ENCODE results near the gene HSPH1.

The HSPH1 gene

DNA sequence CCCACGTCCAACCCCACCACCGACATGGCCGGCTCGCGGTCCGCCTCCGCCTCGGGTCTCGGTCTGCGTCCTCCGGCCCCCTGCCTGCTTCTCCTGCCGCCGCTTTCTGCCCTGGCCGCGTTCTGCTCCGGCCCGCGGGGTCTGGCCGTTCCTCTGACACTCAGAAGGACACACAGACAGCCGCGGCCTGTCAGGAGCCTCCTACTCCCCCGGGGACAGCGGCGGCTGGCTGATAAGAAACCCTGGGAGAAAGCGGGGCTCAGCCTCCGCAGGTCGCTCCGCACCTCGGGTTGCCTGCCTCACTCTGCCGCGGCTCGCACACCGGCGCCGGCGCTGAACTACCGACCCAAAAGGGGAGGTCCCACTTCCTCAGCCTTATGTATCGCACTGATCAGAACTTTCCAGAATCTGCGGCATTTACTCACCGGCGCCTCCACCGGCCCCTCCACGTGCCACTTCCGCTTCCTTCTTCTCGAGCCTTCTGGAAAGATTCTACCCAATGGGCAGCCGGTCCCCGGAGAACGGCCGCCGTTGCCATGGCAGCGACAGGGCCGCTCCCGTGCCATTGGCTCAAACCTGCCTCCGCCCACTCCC lies at the start of gene HSPH1:
TSS of gene HSPH1 (minus strand) at position 348 of the 594 bp plus-strand sequence. CDS start at position 26, 322 bp downstream.
- TF ChIP-seq Cebpa-rat (IDR thresholded peaks at IDR 0.05), result no peak
- no peaks in the 10 kb centered on the region for H3K9me3 ChIP-seq
- peaks cover 36% of the 10 kb centered on the region for H4K20me1 ChIP-seq
- H3K4me3 ChIP-seq, result peak within 1 kb of the TSS; percentile 91
- H3K9ac ChIP-seq, result peak within 1 kb of the TSS; percentile 90
- peak within 1 kb of the TSS; percentile 85 for H3K27ac ChIP-seq
- H3K4me1 ChIP-seq, result peaks cover 30% of the 10 kb centered on the region
- H3K36me3 ChIP-seq, result peaks cover 9% of the 10 kb centered on the region
- peak within 1 kb of the TSS; percentile 82 for H3K4me2 ChIP-seq
- H3K27me3 ChIP-seq, result no peaks in the 10 kb centered on the region

DNA sequence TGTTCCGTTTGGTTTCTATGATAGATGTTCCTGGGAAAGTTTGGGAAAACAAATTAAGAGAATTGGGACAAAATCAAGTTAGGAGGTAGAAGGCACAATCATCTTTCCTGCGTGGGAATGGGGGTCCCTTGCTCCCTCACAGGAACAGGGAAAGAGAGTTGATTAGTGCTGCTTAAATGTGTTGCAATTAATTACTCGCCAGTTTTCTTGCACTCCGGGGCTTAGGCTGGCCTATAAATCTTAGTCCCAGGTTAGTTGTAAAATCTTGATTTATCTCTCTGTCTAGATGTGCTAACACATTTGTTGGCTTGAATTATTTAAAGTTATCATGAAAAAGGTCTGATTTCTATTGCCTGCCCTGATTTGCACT lies 48.1 kb upstream of the HSPH1 start:
- no peaks in the 10 kb centered on the region for H4K20me1 ChIP-seq
- H3K4me2 ChIP-seq, result peak overlapping the region; percentile 80
- peak overlapping the region; percentile 46; the same call in 1 of the 2 replicates for H3K27ac ChIP-seq
- H3K9ac ChIP-seq, result peak overlapping the region; percentile 25; the same call in 1 of the 2 replicates
- no peak overlapping the region for H3K4me3 ChIP-seq
- H3K4me1 ChIP-seq, result peaks cover 27% of the 10 kb centered on the region
- no peaks in the 10 kb centered on the region for H3K9me3 ChIP-seq
- no peaks in the 10 kb centered on the region for H3K27me3 ChIP-seq
- TF ChIP-seq Cebpa-rat (IDR thresholded peaks at IDR 0.05), result no peak
- H3K36me3 ChIP-seq, result no peaks in the 10 kb centered on the region

DNA sequence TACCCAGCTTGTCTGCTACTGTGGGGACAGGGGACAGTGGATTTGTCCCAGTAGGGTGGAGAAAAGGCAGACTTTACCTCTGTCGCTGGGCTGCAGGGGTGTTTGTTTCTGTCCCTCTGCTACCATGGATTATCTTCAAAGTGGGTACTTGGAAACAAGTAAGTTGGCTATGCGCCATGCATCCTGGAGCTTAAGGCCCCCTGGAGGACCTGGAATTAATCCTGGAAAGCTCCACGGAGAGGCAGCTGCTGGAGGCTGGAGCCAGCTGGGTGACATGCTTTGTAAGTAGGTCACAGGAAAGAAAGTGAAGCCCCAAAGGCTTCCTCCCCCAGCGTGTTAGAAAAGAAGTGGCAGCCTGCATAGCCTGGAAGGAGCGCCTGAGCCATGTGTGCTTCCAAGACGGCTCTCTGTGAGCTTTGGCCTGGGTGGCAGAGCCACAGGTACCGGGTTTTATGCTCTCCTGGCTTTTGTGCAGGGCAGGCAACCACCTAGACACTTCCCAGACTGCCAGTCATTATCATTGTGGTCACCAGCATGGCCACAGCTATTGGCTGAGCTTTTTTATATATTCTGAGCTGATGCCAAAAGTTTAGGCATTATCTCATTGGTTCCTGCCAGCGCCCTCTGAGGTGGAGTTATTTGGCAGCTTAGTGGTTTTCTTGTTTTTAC lies 47.6 kb upstream of the HSPH1 start:
- Histone ChIP-seq H3K4me2 (peak overlapping the region; percentile 80), H3K4me3 (no peak overlapping the region), H3K27ac (peak overlapping the region; percentile 46; the same call in 1 of the 2 replicates), H4K20me1 (no peaks in the 10 kb centered on the region), H3K36me3 (no peaks in the 10 kb centered on the region), H3K27me3 (no peaks in the 10 kb centered on the region), H3K4me1 (peaks cover 25% of the 10 kb centered on the region), H3K9me3 (no peaks in the 10 kb centered on the region), H3K9ac (peak overlapping the region; percentile 25; the same call in 1 of the 2 replicates)
- TF ChIP-seq Cebpa-rat (IDR thresholded peaks at IDR 0.05), result no peak

DNA sequence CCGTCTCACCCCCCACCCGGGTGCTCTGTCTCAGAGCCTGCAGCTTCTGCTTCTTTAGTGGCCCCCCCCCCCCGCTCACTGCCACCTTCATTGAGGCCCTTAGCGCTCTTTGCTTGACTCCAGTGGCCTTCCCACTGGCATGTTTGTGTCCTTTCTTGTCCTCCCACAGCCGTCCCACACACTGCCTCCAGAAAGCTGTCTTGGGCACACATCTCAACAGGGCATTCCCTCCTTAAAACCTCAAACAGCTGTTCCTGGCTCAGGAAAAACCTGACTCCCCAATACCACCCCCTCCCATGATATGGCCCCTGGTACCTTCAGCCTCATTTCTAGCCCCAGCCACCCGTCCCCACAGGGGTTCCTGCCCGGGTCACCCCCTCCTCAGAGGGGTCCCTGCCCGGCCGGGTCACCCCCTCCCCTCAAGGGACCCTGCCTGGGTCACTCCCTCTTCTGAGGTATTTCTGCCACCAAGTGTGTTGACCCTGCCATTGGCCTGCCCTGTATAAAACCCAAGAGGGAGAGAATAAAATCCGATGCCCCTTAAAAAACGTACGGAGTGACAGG lies 46.9 kb upstream of the HSPH1 start:
- no peak for TF ChIP-seq Cebpa-rat (IDR thresholded peaks at IDR 0.05)
- Histone ChIP-seq H3K4me1 (peaks cover 21% of the 10 kb centered on the region), H3K36me3 (no peaks in the 10 kb centered on the region), H3K27me3 (no peaks in the 10 kb centered on the region), H3K9ac (0 out of 2 replicates have a peak overlapping the region, but pooled peaks have one; percentile 25), H4K20me1 (no peaks in the 10 kb centered on the region), H3K4me2 (peak overlapping the region; percentile 80), H3K9me3 (no peaks in the 10 kb centered on the region), H3K27ac (0 out of 2 replicates have a peak overlapping the region, but pooled peaks have one; percentile 46), H3K4me3 (no peak overlapping the region)

DNA sequence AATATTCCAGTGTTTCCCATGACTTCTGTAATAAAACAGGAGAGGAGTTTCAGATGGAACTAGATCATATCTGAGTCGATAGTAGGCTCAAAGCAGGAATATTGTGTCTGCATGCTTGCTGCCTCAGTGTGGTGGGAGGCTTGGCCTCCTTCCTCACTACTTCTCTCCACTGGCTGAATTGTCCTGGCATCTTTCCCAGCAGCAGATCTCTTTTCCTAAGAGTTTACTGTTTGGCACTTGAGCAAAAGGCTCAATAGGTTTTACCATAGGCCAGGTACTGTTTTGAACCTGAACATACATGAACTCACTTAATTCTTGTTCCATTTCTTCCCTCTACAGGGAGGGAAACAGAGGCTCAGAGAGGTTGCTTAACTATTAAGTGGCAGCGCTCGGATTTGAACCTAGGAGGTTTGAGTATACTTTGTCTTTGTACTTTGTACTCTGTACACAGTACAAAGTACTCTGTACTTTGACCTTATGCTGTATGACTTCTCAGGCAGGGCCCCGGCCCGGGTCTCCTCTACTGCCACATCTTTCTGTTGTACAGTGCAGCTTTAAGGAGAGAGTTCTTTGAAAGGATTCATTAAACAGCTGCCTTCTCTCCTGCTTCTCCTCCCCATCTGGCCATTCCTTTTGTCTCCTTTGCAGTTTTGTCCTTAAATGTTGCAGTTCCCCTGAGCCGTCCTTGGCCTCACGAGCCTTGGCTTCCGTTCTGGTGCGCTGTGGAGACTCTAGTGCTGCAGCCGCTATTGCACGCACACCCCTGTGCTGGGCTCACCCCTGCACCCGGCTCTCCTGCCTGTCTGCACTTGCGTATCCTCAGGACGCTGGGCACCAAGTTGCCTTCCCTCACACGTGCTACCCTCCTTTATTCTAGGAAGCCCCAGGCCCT lies 46.2 kb upstream of the HSPH1 start:
- H3K9ac ChIP-seq, result no peak overlapping the region
- no peak overlapping the region for H3K4me3 ChIP-seq
- H3K27ac ChIP-seq, result no peak overlapping the region
- H3K27me3 ChIP-seq, result no peaks in the 10 kb centered on the region
- H3K36me3 ChIP-seq, result no peaks in the 10 kb centered on the region
- H3K4me2 ChIP-seq, result no peak overlapping the region
- H4K20me1 ChIP-seq, result no peaks in the 10 kb centered on the region
- no peak for TF ChIP-seq Cebpa-rat (IDR thresholded peaks at IDR 0.05)
- peaks cover 21% of the 10 kb centered on the region for H3K4me1 ChIP-seq
- H3K9me3 ChIP-seq, result no peaks in the 10 kb centered on the region

DNA sequence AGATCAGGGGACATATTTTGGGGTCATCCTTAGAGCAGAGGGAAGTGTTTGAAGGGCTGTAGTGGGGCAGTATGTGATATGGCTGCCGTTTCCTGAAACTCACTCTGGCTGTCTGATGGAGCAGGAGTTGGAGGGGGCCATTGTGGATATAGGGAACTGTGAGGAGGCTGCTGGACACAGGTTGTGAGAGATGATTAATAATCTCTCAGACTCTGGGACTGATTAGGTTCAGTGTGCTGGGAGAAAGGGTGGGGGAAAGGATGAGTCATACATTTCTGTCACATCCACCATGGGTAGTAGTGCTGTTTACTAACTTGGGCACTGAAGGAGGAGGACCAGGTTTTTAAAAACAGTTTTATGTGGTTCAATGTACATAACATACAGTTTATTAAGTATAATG lies 42.9 kb upstream of the HSPH1 start:
- Histone ChIP-seq H3K9me3 (no peaks in the 10 kb centered on the region), H3K4me3 (no peak overlapping the region), H3K27me3 (peaks cover under 1% of the 10 kb centered on the region; the same call in 1 of the 2 replicates), H3K9ac (no peak overlapping the region), H3K36me3 (no peaks in the 10 kb centered on the region), H3K4me1 (peaks cover 22% of the 10 kb centered on the region), H3K4me2 (no peak overlapping the region), H3K27ac (no peak overlapping the region), H4K20me1 (no peaks in the 10 kb centered on the region)
- TF ChIP-seq Cebpa-rat (IDR thresholded peaks at IDR 0.05), result no peak

DNA sequence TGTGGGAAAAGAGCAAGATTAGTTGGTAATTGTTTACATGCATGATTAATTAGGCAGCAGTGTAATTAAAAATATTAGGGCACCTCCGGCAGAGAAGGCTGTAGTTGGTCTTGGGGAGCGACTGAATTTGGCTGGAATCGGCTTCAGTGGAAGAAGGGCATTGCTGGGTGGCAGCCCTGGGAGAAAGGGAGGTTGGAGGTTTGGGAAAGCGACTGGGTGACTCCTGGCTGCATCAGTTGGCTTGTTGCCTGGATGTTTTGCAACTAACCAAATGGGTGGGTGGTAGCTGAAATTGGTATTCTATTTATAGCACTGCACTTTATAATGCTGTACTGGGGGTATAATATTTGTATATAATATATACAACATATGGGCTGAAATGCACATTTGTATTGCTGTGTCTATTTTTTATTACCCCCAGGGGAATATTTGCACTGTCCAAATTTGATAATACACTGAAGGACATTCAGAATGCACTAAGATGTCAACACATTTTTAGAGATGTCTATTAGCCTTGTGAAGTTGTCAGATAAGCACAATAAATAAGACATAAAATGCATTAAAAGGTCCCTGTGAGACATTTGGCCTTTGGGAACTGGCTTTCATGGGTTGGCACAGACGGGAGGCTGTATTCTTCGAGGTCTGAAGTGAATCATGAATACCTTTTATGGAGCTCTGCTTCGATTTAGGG lies 39.8 kb upstream of the HSPH1 start:
- Histone ChIP-seq H3K4me2 (peak overlapping the region; percentile 86), H3K4me1 (peaks cover 11% of the 10 kb centered on the region), H3K27ac (no peak overlapping the region), H3K27me3 (peaks cover 9% of the 10 kb centered on the region), H3K36me3 (no peaks in the 10 kb centered on the region), H4K20me1 (no peaks in the 10 kb centered on the region), H3K9ac (peak overlapping the region; percentile 89; the same call in 1 of the 2 replicates), H3K9me3 (no peaks in the 10 kb centered on the region), H3K4me3 (peak overlapping the region; percentile 90)
- TF ChIP-seq Cebpa-rat (IDR thresholded peaks at IDR 0.05), result no peak

DNA sequence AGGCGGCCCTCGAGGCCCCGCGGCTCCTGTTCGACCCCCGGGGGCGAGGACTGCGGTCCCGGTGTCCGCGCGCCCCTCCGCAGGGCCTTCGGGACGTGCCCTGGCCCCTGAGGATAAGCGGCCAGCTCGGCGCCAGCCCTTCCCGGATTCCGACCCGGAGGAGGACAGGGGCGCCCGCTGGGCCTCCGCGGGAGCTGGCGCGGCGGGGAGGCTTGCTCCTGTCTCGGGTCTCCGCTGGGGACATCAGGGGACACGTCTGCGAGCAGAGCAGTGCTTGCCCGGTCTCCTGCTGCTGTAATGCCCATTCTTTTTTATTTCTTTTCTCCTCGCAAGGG lies 38.9 kb upstream of the HSPH1 start:
- Histone ChIP-seq H3K36me3 (no peaks in the 10 kb centered on the region), H3K4me3 (peak overlapping the region; percentile 90), H3K27ac (peak overlapping the region; percentile 86), H3K9me3 (no peaks in the 10 kb centered on the region), H3K4me2 (peak overlapping the region; percentile 86), H3K4me1 (peaks cover 11% of the 10 kb centered on the region), H3K27me3 (peaks cover 9% of the 10 kb centered on the region), H4K20me1 (no peaks in the 10 kb centered on the region), H3K9ac (peak overlapping the region; percentile 89)
- TF ChIP-seq Cebpa-rat (IDR thresholded peaks at IDR 0.05), result no peak
